ENCODE data around the gene ATG9B.
"Not testable (repeated sequence)": the region's sequence is repeated elsewhere in the genome, so short reads cannot be mapped to it uniquely, and the experiment has no call there.

Gene ATG9B

DNA sequence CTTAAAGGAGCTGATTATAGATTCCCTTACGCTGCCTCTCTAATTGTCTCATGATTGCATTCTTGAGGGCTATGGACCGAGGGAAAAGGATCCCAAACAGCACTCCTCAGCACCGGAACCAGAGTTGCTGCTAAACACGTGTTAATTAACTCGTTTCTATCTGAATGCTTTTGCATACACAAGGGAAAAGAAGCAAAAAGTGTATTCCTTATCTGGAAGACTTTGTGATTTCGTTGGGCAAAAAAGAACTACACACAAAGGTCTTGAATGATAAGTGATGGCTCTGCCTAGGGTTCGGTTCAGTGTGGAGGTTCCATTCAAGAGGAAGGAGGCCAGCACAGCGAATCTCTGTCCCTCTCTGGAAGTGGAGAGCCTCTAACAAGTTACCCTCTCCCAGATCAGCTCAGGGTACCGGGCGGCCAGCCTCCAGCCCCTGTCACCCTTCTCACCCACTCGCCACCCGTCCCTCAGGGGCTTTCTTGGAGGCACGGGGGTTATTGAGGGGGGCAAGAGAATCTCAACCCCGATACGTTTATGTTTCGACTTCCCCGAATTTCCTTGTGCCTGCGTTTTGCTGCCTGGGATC is 34.6 kb upstream of the ATG9B start:
- DNase-seq (ENCODE audit: low read depth) = no peak

- peak; percentile 97 for DNase-seq (ENCODE audit: low read depth)
Observed at GRCh38 chr7:151057989-151058780, 33.9 kb upstream of the ATG9B start.

DNA sequence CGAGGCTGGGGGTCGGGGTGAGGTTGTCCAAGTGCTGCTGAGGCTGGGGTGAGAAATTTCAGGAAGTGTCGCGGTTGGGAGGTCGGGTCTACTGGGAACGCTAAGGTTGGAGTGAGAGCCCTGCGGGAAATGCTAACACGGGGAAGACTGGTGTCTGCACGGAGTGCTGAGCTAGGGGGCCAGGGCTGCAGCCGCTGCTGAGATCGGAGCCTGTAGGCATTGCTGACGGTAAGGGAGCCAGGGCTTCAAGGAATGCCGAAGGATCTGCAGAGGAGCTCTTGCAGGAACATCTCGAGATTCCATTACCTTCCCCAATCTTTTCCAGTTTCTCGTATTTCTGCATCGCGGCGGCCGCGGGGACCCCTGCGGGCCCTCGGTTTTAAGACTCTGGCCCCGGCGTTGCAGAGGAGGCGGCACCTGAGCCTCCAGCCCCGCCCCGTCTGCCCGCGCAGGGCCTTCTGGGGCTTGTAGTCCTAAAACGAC is 33.3 kb upstream of the ATG9B start, which contains the start of gene CDK5:
Gene CDK5 (minus strand): TSS at position 392 of the 483 bp plus-strand sequence. CDS start 49 bp downstream, at position 343.
- no peak for DNase-seq (ENCODE audit: low read depth)

GRCh38 chr7:151056666-151057505 is 32.6 kb upstream of the ATG9B start:
- no peak for DNase-seq (ENCODE audit: low read depth)

DNA sequence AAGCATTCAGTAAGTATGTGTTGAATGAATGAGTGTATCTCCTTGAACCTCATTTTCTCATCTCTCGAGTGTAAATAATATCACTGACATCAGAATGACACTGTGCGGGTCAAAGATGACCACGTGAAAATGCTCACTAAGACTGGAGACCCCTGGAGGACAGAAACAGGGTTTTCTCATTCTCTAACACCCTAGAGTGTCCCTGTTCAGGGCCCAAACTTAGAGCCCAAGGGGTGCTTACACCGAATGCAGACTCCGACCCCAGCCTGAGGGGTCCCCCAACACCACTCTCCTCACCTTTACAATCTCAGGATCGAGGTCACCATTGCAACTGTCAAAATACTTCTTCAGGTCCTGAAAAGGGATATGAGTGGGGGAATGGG is 32.0 kb upstream of the ATG9B start:
- DNase-seq (ENCODE audit: low read depth) = no peak

DNA sequence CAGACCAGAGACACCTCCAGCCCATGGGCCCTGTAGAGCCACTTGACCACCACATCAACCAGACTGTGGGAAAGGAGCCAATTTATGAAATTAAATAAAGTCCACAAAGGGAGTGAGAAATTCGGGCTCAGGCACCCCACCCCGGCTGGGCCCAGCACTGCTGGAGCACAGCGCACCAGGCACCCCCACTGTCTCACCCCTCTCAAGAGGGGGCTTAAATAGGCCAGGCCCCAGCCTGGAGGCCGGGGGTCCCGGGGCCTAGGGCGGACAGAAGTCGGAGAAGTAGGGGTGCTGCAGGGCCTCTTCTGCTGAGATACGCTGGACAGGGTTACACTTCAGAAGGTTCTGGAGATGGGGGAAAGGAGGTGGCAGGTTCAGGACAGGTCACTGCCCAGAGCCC is 29.5 kb upstream of the ATG9B start:
- no peak for DNase-seq (ENCODE audit: low read depth)

DNA sequence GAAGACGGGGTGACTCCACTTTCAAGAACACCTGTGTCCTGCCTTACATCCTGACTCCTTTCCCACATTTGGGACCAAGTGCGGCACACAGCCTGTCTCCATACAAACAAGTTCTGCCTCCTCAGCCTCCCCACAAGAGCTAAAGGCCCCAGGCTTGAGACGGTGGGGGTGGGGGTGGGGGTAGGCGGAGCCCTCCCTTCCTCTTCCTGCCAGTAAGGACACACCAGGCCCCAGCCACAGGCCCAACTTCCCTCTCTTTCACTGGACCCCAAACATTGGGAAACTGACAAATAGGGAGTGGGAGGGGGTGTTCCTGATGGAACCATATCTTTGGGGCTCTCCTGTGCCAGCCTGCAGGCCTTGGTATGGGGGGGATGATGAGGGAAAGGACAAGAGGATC is 28.8 kb upstream of the ATG9B start:
- DNase-seq (ENCODE audit: low read depth) = no peak

DNA sequence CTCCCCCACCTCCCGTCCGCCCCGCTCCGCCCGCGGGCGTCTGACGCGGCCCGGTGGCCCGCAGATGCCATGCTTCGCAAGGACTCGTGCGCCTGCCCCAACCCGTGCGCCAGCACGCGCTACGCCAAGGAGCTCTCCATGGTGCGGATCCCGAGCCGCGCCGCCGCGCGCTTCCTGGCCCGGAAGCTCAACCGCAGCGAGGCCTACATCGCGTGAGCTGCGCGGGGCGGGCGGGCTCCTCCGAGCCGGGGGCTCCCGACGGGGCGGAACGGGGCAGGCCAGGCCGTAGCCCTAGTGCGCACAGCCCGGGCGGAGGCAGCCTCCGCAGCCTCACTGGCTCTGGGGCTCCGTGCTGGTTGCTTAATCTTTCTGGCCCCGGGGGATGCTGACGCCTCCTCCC is 26.8 kb upstream of the ATG9B start:
- peak; percentile 49 for DNase-seq (ENCODE audit: low read depth)

GRCh38 chr7:151048911-151049463 is 24.7 kb upstream of the ATG9B start:
- no peak for DNase-seq (ENCODE audit: low read depth)

GRCh38 chr7:151047976-151048815 is 23.9 kb upstream of the ATG9B start, which contains the start of gene ASIC3:
ASIC3 (plus strand) TSS chr7:151048531; CDS start chr7:151048886, 355 bp downstream.
- no peak for DNase-seq (ENCODE audit: low read depth)

DNA sequence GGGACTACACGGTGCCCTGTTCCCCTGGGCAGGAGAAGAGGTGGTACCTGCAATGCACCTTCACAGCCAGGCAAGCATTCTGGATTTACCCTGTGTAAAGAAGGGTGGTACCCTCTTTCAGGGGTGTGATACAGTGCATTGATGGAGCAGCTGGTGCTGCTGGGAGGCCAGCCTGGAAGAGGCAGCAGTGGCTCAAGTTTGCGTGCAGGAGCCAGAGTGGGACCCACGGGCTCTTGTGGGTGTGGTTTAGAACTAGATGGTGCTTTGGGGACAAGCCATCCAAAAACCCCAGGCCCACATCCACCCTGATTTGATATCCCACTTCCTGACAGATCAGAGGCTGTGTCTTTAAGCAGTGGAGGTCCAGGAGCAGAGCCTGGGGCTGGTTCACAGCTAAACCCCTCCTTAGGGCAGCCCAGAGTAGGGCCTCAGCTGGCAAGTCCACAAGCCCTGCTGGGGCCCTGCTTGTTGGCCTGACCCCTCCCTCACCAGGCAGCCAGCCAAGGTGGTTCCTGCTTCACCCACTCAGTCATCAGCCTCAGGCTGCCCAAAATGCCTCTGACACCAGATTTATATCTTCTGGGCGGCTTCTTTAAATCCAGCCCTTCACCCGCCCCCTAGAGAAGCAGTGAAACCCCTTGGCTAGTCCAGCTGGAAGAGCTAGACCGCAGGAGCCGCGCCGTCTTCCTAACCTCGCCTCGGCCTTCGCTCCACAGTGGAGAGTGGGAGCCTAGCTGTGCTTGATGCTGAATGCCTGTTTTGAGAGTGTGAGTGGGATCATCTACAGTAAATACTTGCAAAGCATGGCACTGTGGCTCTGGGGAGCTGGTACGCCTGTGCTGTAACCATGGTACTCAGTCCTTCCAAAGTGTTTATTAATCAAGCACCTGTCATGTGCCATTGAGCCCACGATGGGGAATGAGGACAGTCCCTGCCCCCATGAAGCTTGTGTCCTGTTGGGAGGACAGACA is 22.6 kb upstream of the ATG9B start:
- DNase-seq (ENCODE audit: low read depth) = no peak

DNA sequence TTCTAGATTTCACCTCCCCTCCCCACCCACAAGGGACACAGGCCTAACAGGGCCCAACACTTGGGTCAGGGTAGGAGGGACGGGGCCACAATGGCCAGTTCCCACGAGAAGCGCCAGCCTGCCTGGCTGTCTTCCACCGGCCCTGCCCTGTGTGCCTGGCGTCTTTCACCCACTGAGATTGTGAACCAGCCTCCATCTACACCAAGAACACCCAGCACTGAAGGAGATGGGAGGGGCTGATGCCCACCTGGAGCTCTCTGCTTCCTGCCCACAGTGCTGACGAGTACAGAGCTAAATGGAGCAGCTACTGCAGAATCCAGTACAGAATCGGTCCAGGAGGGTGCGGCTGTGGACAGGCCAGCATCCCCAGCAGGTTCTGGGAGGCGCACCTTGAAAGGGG is 21.7 kb upstream of the ATG9B start:
- no peak for DNase-seq (ENCODE audit: low read depth)

GRCh38 chr7:151045262-151045661 is 21.0 kb upstream of the ATG9B start:
- no peak for DNase-seq (ENCODE audit: low read depth)

GRCh38 chr7:151043959-151044358 is 19.7 kb upstream of the ATG9B start:
- DNase-seq (ENCODE audit: low read depth) = no peak

GRCh38 chr7:151043449-151043848 is 19.2 kb upstream of the ATG9B start:
- not testable (repeated sequence) for DNase-seq (ENCODE audit: low read depth)

DNA sequence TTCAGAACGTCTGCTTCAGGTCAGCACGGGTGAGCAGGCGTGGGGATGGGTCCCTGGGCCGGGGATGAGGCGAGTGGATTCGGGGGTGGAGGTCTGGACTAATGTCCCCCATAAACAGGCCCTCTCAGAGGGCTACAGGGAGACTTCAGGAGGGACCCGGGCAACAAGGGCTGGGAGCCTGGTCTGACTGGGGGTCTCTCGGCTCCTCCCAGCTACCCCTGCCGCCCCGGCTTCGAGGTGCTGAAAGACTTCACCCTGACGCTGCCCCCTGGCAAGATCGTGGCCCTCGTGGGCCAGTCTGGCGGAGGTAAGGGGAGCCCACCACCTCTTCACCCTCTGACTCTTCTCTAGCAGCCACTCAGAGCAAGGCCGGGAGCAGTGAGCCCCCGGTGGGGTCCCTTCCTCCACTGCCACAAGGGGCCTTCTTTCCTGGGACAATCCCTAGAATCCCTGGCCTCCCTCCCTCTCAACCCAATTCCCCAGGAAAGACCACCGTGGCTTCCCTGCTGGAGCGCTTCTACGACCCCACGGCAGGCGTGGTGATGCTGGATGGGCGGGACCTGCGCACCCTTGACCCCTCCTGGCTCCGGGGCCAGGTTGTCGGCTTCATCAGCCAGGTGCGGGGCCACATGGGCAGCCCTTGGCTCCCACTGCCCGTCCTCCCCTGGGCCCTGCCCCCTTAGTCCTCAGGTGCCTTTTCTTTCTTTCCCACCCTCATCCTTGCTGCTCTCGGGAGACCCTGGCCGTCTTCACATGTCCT is 16.5 kb upstream of the ATG9B start:
- no peak for DNase-seq (ENCODE audit: low read depth)

DNA sequence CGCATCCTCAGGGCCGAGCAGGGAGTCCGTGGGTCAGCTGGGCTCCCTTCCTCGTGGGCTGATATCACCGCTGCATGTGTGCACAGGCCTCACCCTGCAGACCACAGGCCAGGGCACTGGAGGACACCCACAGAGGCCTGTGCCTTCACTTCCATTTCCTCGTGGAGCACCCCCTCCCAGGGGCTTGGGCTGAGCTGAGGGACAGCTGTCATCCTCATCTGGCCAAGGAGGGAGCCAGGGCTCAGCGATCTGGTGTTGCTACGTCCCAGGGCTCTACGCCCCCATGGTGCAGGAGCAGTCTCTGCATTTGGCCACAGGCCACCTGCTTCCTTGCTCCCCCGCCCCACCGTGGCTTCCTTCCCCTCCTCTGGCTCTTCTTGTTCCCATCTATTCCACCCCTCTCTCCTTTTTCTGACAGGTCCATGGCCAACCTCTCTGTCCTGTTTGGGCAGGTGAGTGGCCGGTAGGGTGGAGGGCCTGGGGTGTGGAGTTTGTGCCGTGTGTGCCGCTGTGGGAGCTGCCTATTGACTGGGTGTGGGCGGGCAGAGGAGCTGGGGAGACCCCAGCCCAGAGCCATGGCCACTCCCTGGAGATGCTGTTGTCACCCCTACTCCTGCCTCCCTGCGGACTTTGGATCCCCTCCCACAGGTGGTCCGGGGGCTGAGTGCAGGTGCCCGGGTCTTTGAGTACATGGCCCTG is 15.7 kb upstream of the ATG9B start:
- no peak for DNase-seq (ENCODE audit: low read depth)

- peak; percentile 77 for DNase-seq (ENCODE audit: low read depth)
Observed at GRCh38 chr7:151038951-151039849, 14.9 kb upstream of the ATG9B start.

Data from activated T-cell treated with anti-CD3 and anti-CD28 coated beads for 24 hours (primary cell).